Natural killer cell (primary cell): ENCODE data around the gene PCBP3. TPM values are rescaled to one million over a fixed set of nuclear protein-coding genes. Genes with fewer than 3 reads are reported as not detected.

ENCODE experiments used
- ATAC-seq, 3 donors: fragments of 150-1000 bp in 2 of 3; fragments of 200-7000 bp in 1 of 3; cut with Tn5 transposase; 1 replicate in 1 of 3; 2 replicates in 2 of 3; pipeline ENCODE4 v1.10.0; 2021; ENCODE audit warnings: mild to moderate bottlenecking in 2 of 3, moderate library complexity in 2 of 3
- DNase-seq, 2 donors: peaks; one replicate each; pipeline versions ENCODE4 v3.0.0 to v3.0.0-alpha.2; 2013 to 2021; ENCODE audit warnings: mixed read lengths in 1 of 2
- H3K27ac ChIP-seq: one replicate; pipeline ENCODE4 v1.5.1; 2013; ENCODE audit warnings: mild to moderate bottlenecking, low read length
- H3K27me3 ChIP-seq: one replicate; pipeline ENCODE4 v1.6.1; 2013; ENCODE audit warnings: low read length; ENCODE audit not compliant: control insufficient read depth, insufficient read depth
- H3K36me3 ChIP-seq: one replicate; pipeline ENCODE4 v1.6.1; 2013; ENCODE audit warnings: low read length; ENCODE audit not compliant: control insufficient read depth, insufficient read depth
- H3K4me1 ChIP-seq: one replicate; pipeline ENCODE4 v1.6.1; 2013; ENCODE audit warnings: low read length; ENCODE audit not compliant: control insufficient read depth, insufficient read depth
- H3K4me3 ChIP-seq: one replicate; pipeline ENCODE4 v1.5.1; 2013; ENCODE audit warnings: low read length
- H3K9me3 ChIP-seq: one replicate; pipeline ENCODE4 v1.6.1; 2013; ENCODE audit warnings: low read length; ENCODE audit not compliant: control insufficient read depth, insufficient read depth
- H3K27ac Mint-ChIP-seq, 2 donors: one replicate each; pipeline ENCODE4 v1.8.0; 2022; ENCODE audit warnings: mild to moderate bottlenecking in 2 of 2, mixed read lengths in 2 of 2, moderate library complexity in 1 of 2
- H3K27me3 Mint-ChIP-seq, 2 donors: one replicate each; pipeline ENCODE4 v1.8.0; 2022; ENCODE audit warnings: low read depth in 2 of 2, mixed read lengths in 2 of 2
- H3K36me3 Mint-ChIP-seq: one replicate; pipeline ENCODE4 v1.8.0; 2022; ENCODE audit warnings: mixed read lengths
- H3K4me1 Mint-ChIP-seq, 2 donors: one replicate each; pipeline ENCODE4 v1.8.0; 2022; ENCODE audit warnings: mixed read lengths in 2 of 2
- H3K4me3 Mint-ChIP-seq: one replicate; pipeline ENCODE4 v1.8.0; 2022; ENCODE audit warnings: mild to moderate bottlenecking, moderate library complexity, mixed read lengths
- H3K9me3 Mint-ChIP-seq, 2 donors: one replicate each; pipeline ENCODE4 v1.8.0; 2022; ENCODE audit warnings: mixed read lengths in 2 of 2
- CTCF ChIP-seq: fragments of 200-600 bp; IDR thresholded peaks from one replicate; pipeline ENCODE4 v1.8.0; 2022; ENCODE audit warnings: antibody characterized with exemption
- WGBS: methylation state at CpG from one replicate; pipeline ENCODE4 v1.1.7; 2013; ENCODE audit warnings: missing lambda C conversion rate; ENCODE audit not compliant: insufficient coverage; 5-methylcytosine and 5-hydroxymethylcytosine counted together
- intact Hi-C: fragments of 100-400 bp; cut with micrococcal nuclease; formaldehyde crosslinking; loops from one replicate; pipeline ENCODE4 v1.14.2; 2022
- total RNA-seq, 4 donors: library from RNA; stranded (reverse); fragments of 120-200 nt in 1 of 4; gene quantifications; one replicate each; pipeline versions ENCODE4 v1.2.3 to v1.2.4, GENCODE V29; 2013 to 2022

Gene PCBP3
- total RNA-seq, 3 donors from 2014 or later (not counting 1 experiment from before 2014, with no cell fraction given), result 0.50 to 3.0 (median 0.52) TPM

GRCh38 chr21:45801989-45802388, 158.5 kb downstream of the PCBP3 start:
- Histone ChIP-seq H3K4me1 (no peaks in the 10 kb centered on the region), H3K4me3 (no peak overlapping the region), H3K27me3 (no peaks in the 10 kb centered on the region), H3K9me3 (no peaks in the 10 kb centered on the region), H3K27ac (no peak overlapping the region), H3K36me3 (no peaks in the 10 kb centered on the region)
- 86% methylated on average over 8 of the region's 8 CpGs for WGBS
- ATAC-seq (no peak), DNase-seq (no peak)
- no peak for TF ChIP-seq CTCF
- H3K36me3 Mint-ChIP-seq, result no peaks in the 10 kb centered on the region
- H3K27ac Mint-ChIP-seq, result no peak overlapping the region
- H3K27me3 Mint-ChIP-seq, result peaks cover 2 to 4% of the 10 kb centered on the region in 2 donors
- intact Hi-C loops, result no loop called here
- H3K4me3 Mint-ChIP-seq, result no peak overlapping the region
- no peaks in the 10 kb centered on the region for H3K4me1 Mint-ChIP-seq
- H3K9me3 Mint-ChIP-seq, result no peaks in the 10 kb centered on the region

GRCh38 chr21:45802425-45802824, 158.9 kb downstream of the PCBP3 start:
- no peak overlapping the region for H3K4me3 Mint-ChIP-seq
- H3K36me3 ChIP-seq, result no peaks in the 10 kb centered on the region
- no peak overlapping the region for H3K27ac Mint-ChIP-seq
- no peak for TF ChIP-seq CTCF
- no peak overlapping the region for H3K4me3 ChIP-seq
- DNase-seq, result no peak
- H3K9me3 Mint-ChIP-seq, result no peaks in the 10 kb centered on the region
- 76% methylated on average over 9 of the region's 9 CpGs for WGBS
- H3K36me3 Mint-ChIP-seq, result no peaks in the 10 kb centered on the region
- H3K27me3 ChIP-seq, result no peaks in the 10 kb centered on the region
- peaks cover 2 to 9% of the 10 kb centered on the region in 2 donors for H3K27me3 Mint-ChIP-seq
- H3K27ac ChIP-seq, result no peak overlapping the region
- H3K4me1 Mint-ChIP-seq, result no peaks in the 10 kb centered on the region
- intact Hi-C loops, result no loop called here
- ATAC-seq, result no peak
- no peaks in the 10 kb centered on the region for H3K9me3 ChIP-seq
- H3K4me1 ChIP-seq, result no peaks in the 10 kb centered on the region

GRCh38 chr21:45802956-45803617, 159.6 kb downstream of the PCBP3 start:
- Mint-ChIP-seq H3K4me1 (no peaks in the 10 kb centered on the region), H3K27me3 (peaks cover 2 to 15% of the 10 kb centered on the region in 2 donors), H3K27ac (no peak overlapping the region), H3K9me3 (no peaks in the 10 kb centered on the region), H3K4me3 (no peak overlapping the region), H3K36me3 (no peaks in the 10 kb centered on the region)
- no peak for TF ChIP-seq CTCF
- no peaks in the 10 kb centered on the region for H3K9me3 ChIP-seq
- ATAC-seq (no peak), DNase-seq (no peak)
- H3K4me3 ChIP-seq, result no peak overlapping the region
- intact Hi-C loops, result no loop called here
- no peak overlapping the region for H3K27ac ChIP-seq
- H3K27me3 ChIP-seq, result no peaks in the 10 kb centered on the region
- 90% methylated on average over 8 of the region's 8 CpGs for WGBS
- no peaks in the 10 kb centered on the region for H3K36me3 ChIP-seq
- H3K4me1 ChIP-seq, result no peaks in the 10 kb centered on the region
